Neural cell (in vitro differentiated cells): Measurements from ENCODE around the gene MAST4.

Experiments
- EP300 ChIP-seq: fragments of 450-650 bp; conservative IDR thresholded peaks from 2 replicates; pipeline ENCODE4 v1.6.1; 2014; ENCODE audit warnings: antibody characterized with exemption, mild to moderate bottlenecking, moderate library complexity; ENCODE audit not compliant: poor library complexity, severe bottlenecking
- EZH2 ChIP-seq: fragments of 200-600, 300-800 bp; shearing (Covaris generic), sonication (generic); IDR thresholded peaks from 2 replicates; pipeline ENCODE4 v1.6.1; 2014; ENCODE audit warnings: antibody characterized with exemption, low read length, borderline replicate concordance, mild to moderate bottlenecking; ENCODE audit not compliant: insufficient read depth, poor library complexity, severe bottlenecking
- POLR2AphosphoS5 ChIP-seq: IDR thresholded peaks from 2 replicates; pipeline ENCODE4 v1.6.1; 2012
- TAF1 ChIP-seq: IDR thresholded peaks from 2 replicates; pipeline ENCODE4 v1.6.1; 2012; ENCODE audit warnings: low read depth
- TF ChIP-seq, protein P1 (sequence below): fragments of 450-650 bp; IDR thresholded peaks from 2 replicates; pipeline ENCODE4 v1.5.1; 2014; ENCODE audit warnings: antibody characterized with exemption, mild to moderate bottlenecking, moderate library complexity; ENCODE audit not compliant: poor library complexity, severe bottlenecking

DNA sequence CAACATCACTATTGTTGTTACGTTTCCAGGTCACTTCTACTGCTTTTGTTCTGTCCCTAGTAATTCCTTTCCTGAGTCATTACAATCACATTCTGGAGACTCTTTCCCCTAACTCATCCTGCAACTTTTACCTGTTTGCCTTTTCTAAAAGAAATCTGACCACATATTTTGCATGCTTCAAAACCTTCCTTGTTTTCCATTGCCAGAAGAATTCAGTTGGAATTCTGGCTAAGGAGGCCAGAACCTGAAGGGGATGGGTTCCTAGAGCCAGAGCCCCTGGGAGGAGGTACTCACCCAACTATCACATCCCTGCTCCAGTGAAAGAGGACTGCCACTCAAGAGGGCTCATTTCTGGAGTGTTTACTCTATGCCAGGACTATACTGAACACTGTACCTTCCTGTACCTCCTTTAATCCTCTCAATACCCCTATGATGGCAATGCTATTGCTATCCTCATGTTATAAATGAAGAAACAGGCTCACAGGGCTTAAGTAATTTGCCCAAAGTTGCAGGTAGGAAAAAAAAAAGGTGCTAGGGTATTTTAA lies 42.8 kb upstream of the MAST4 start:
- TF ChIP-seq, protein P1, sequence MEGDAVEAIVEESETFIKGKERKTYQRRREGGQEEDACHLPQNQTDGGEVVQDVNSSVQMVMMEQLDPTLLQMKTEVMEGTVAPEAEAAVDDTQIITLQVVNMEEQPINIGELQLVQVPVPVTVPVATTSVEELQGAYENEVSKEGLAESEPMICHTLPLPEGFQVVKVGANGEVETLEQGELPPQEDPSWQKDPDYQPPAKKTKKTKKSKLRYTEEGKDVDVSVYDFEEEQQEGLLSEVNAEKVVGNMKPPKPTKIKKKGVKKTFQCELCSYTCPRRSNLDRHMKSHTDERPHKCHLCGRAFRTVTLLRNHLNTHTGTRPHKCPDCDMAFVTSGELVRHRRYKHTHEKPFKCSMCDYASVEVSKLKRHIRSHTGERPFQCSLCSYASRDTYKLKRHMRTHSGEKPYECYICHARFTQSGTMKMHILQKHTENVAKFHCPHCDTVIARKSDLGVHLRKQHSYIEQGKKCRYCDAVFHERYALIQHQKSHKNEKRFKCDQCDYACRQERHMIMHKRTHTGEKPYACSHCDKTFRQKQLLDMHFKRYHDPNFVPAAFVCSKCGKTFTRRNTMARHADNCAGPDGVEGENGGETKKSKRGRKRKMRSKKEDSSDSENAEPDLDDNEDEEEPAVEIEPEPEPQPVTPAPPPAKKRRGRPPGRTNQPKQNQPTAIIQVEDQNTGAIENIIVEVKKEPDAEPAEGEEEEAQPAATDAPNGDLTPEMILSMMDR, result no peak
- TF ChIP-seq POLR2AphosphoS5 (no peak), TAF1 (no peak), EZH2 (no peak), EP300 (no peak)
